Chondrocyte (in vitro differentiated cells): Measurements from ENCODE around the gene LEMD2. TPM values are rescaled to one million over a fixed set of nuclear protein-coding genes. Genes with fewer than 3 reads are reported as not detected.

Experiments used
- DNase-seq: peaks from one replicate; pipeline ENCODE4 v3.0.0; 2021; ENCODE audit warnings: mixed read lengths, low spot score
- H3K27ac Mint-ChIP-seq: one replicate; pipeline ENCODE4 v1.8.0; 2021; ENCODE audit warnings: mild to moderate bottlenecking, moderate library complexity, mixed read lengths; ENCODE audit not compliant: unreplicated experiment
- H3K27me3 Mint-ChIP-seq: 2 replicates; pipeline ENCODE4 v1.8.0; 2021; ENCODE audit warnings: low read depth, mixed read lengths
- H3K36me3 Mint-ChIP-seq: 2 replicates; pipeline ENCODE4 v1.8.0; 2021; ENCODE audit warnings: low read depth, mixed read lengths
- H3K4me1 Mint-ChIP-seq: 2 replicates; pipeline ENCODE4 v1.8.0; 2021; ENCODE audit warnings: low read depth, mild to moderate bottlenecking, mixed read lengths
- H3K4me3 Mint-ChIP-seq: one replicate; pipeline ENCODE4 v1.8.0; 2021; ENCODE audit warnings: mild to moderate bottlenecking, moderate library complexity, mixed read lengths; ENCODE audit not compliant: unreplicated experiment
- H3K9me3 Mint-ChIP-seq: 2 replicates; pipeline ENCODE4 v1.8.0; 2021; ENCODE audit warnings: low read depth, mixed read lengths
- CTCF ChIP-seq: fragments of 200-600 bp; sonication (generic); IDR thresholded peaks from 2 replicates; pipeline ENCODE4 v1.5.0; 2021; ENCODE audit warnings: antibody characterized with exemption, mild to moderate bottlenecking, moderate library complexity
- total RNA-seq: library from RNA; stranded (reverse); gene quantifications from 3 replicates; pipeline ENCODE4 v1.2.1, GENCODE V29; 2021

LEMD2 gene
- total RNA-seq, 1 donor from 2014 or later: 60.1 TPM

DNA sequence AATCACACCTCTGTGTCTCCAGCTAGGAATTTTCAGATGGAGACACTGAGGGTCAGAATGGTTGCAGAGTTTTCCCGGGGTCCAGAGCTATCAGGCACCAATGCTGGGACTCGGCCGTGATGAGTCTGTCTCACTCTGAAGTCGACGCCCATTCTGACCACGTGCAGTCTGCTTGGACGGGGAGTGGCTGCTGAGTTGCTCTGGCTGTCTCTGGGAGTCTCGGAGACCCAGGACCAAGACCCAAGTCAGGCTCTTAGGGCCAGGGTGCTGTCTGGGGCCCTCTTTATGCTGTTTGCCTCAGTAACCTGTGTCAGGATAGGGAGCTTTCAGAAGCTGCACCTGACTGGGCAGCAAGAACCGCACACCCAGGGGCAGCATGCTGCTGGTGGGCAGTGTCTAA, 46.8 kb downstream of the LEMD2 start:
- DNase-seq: no peak
- Mint-ChIP-seq H3K27ac (no peak overlapping the region), H3K27me3 (no peaks in the 10 kb centered on the region), H3K4me3 (no peak overlapping the region), H3K36me3 (no peaks in the 10 kb centered on the region), H3K4me1 (peaks cover 46% of the 10 kb centered on the region), H3K9me3 (no peaks in the 10 kb centered on the region)
- no peak for TF ChIP-seq CTCF

DNA sequence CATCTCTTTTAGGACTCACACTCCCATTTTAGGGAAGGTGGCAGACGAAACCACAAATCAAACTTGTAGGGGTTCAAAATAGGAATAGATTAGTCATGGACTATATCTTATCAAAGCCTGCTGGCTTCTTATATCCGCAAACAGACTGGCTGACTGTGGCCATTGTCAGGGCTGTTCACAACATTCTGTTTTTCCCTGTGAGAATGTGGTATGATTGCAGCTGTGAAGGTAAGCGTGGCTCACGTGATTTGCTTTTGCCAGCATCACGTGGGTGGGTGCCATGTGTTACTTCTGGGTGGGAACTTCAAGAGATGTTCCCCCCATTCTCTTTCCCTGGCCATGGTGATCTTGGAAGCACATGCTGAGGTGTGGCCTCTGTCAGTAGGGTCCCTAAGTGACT, 48.1 kb downstream of the LEMD2 start:
- Mint-ChIP-seq H3K9me3 (no peaks in the 10 kb centered on the region), H3K27ac (no peak overlapping the region), H3K27me3 (no peaks in the 10 kb centered on the region), H3K36me3 (no peaks in the 10 kb centered on the region), H3K4me1 (peaks cover 37% of the 10 kb centered on the region), H3K4me3 (no peak overlapping the region)
- DNase-seq: no peak
- no peak for TF ChIP-seq CTCF

- Mint-ChIP-seq H3K4me3 (no peak overlapping the region), H3K36me3 (no peaks in the 10 kb centered on the region), H3K27me3 (no peaks in the 10 kb centered on the region), H3K27ac (no peak overlapping the region), H3K4me1 (peaks cover 31% of the 10 kb centered on the region), H3K9me3 (no peaks in the 10 kb centered on the region)
- no peak for DNase-seq
- no peak for TF ChIP-seq CTCF
These were observed 48.7 kb downstream of the LEMD2 start for GRCh38 chr6:33740204-33740608.

- Mint-ChIP-seq H3K4me1 (peaks cover 26% of the 10 kb centered on the region), H3K9me3 (no peaks in the 10 kb centered on the region)
These were observed 49.4 kb downstream of the LEMD2 start for GRCh38 chr6:33739571-33739970.

DNA sequence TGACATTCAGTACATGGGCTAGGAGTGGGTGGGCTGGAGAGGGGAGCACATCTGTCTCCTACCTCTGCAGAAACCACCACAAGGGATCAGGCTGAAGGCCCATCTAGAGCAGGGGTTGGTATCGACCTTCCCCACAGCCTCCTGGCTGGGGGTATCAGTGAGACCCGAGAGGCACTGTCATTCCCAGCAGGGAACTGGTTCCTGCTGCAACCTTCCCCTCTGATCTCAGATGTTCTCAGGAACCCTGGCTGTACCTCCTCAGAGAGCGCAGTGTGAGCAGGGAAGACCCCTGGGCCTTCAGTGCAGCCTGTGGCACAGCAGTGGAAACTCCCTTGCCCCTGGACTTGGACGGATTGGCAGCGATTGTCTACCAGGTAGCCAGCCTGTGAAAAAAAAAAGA, 50.1 kb downstream of the LEMD2 start:
- Mint-ChIP-seq H3K36me3 (no peaks in the 10 kb centered on the region), H3K9me3 (no peaks in the 10 kb centered on the region), H3K27me3 (no peaks in the 10 kb centered on the region), H3K4me1 (peaks cover 20% of the 10 kb centered on the region), H3K4me3 (no peak overlapping the region), H3K27ac (no peak overlapping the region)
- no peak for DNase-seq
- no peak for TF ChIP-seq CTCF

More at GRCh38 chr6:33739571-33739970, 49.4 kb downstream of the LEMD2 start:
- Mint-ChIP-seq H3K36me3 (no peaks in the 10 kb centered on the region), H3K27me3 (no peaks in the 10 kb centered on the region), H3K27ac (no peak overlapping the region), H3K4me3 (no peak overlapping the region)
- no peak for DNase-seq
- no peak for TF ChIP-seq CTCF
